Breast epithelium (tissue), 4 donors: ENCODE measurements around the gene DCTN5. TPM values are rescaled to one million over a fixed set of nuclear protein-coding genes. Genes with fewer than 3 reads are reported as not detected.

Experiments used
- DNase-seq, 2 donors: peaks; one replicate each; pipeline ENCODE4 v3.0.0-alpha.2; 2019; ENCODE audit warnings: low spot score in 2 of 2
- H3K27ac ChIP-seq, 2 donors: fragments of 200-600 bp; sonication (generic) in 1 of 2; one replicate each; pipeline ENCODE4 v1.5.1; 2016 to 2019; ENCODE audit warnings: mild to moderate bottlenecking in 1 of 2
- H3K27me3 ChIP-seq, 2 donors: fragments of 200-600 bp; sonication (generic) in 1 of 2; one replicate each; pipeline versions ENCODE4 v1.5.1 to v1.6.0; 2017 to 2019; ENCODE audit warnings: control low read depth in 1 of 2, mild to moderate bottlenecking in 1 of 2
- H3K36me3 ChIP-seq: fragments of 200-600 bp; one replicate; pipeline ENCODE4 v1.5.1; 2019
- H3K4me1 ChIP-seq, 2 donors: fragments of 200-600 bp; sonication (generic); one replicate each; pipeline ENCODE4 v1.5.1; 2016 to 2019; ENCODE audit warnings: control low read depth in 1 of 2
- H3K4me3 ChIP-seq, 3 donors: fragments of 200-600 bp; sonication (generic); 1 replicate in 2 of 3; 2 replicates in 1 of 3; pipeline ENCODE4 v1.5.1; 2016 to 2019; ENCODE audit warnings: mild to moderate bottlenecking in 3 of 3, moderate library complexity in 2 of 3
- H3K9me3 ChIP-seq, 2 donors: fragments of 200-600 bp; sonication (generic) in 1 of 2; one replicate each; pipeline ENCODE4 v1.5.1; 2016 to 2019; ENCODE audit warnings: control low read depth in 1 of 2
- POLR2A ChIP-seq: fragments of 450-650 bp; IDR thresholded peaks from one replicate; pipeline ENCODE4 v1.6.1; 2016; ENCODE audit warnings: antibody characterized with exemption, mild to moderate bottlenecking, moderate library complexity
- POLR2AphosphoS5 ChIP-seq, 3 donors: sonication (generic); formaldehyde crosslinking; IDR thresholded peaks; one replicate each; pipeline ENCODE4 v1.6.1; 2017; ENCODE audit warnings: antibody characterized with exemption in 3 of 3
- intact Hi-C: fragments of 100-400 bp; cut with DNase I; formaldehyde crosslinking; loops from one replicate; pipeline ENCODE4 v1.15.1; 2023; ENCODE audit warnings: low total_unique reads
- total RNA-seq, 3 donors: library from RNA; depleted of rRNA; stranded (reverse); fragments of >200 nt; gene quantifications; one replicate each; pipeline ENCODE4 v1.1.0, GENCODE V29; 2016
- TF ChIP-seq, protein P1 (sequence below), 3 donors: fragments of 450-650 bp; IDR thresholded peaks; one replicate each; pipeline ENCODE4 v1.5.1; 2016 to 2017; ENCODE audit warnings: antibody characterized with exemption in 3 of 3, mild to moderate bottlenecking in 3 of 3, moderate library complexity in 3 of 3

The DCTN5 gene
- total RNA-seq, 3 donors from 2014 or later = 29.5 to 41.8 (median 41.3) TPM

DNA sequence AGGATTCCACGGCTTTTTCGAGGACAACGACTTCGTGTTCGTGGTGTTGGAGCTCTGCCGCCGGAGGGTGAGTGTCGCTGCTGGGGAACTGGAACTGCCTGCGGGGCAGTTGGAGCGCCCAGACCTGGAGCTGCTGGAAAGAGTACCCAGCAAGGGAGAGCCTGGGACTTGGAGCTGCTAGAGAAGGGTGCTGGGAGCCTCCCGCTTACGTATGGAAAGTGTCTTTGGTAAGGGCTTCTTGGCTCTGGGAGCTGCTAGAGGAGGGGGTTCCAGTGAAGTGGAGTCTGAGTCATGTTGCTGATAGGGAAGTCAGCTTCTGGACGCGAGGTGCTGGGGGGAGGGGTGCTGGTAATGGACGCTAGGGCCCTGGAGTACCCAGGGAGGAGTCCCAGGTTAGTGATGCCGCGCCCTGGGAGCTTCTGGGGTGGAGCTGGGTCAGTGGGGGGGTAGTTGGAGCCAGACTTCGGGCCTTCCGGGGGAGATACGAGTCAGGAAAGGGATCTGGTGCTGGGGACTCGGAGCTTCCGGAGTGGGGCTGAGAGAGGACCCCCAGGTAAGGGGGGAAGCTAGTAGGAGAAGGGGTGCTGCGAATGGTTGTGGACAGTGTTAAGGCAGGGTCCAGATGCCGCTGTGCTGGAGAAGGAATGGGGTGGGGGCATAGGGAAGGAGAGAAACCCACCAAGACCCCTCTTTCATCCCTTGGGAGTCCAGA is 38.2 kb downstream of the DCTN5 start:
- no peak for DNase-seq
- Histone ChIP-seq H3K9me3 (no peaks in the 10 kb centered on the region), H3K27ac (no peak overlapping the region), H3K27me3 (no peaks in the 10 kb centered on the region), H3K4me1 (no peaks in the 10 kb centered on the region), H3K4me3 (peak overlapping the region; percentile 47 to 71 (median 62)), H3K36me3 (no peaks in the 10 kb centered on the region)
- intact Hi-C loops = no loop called here
- TF ChIP-seq, protein P1, sequence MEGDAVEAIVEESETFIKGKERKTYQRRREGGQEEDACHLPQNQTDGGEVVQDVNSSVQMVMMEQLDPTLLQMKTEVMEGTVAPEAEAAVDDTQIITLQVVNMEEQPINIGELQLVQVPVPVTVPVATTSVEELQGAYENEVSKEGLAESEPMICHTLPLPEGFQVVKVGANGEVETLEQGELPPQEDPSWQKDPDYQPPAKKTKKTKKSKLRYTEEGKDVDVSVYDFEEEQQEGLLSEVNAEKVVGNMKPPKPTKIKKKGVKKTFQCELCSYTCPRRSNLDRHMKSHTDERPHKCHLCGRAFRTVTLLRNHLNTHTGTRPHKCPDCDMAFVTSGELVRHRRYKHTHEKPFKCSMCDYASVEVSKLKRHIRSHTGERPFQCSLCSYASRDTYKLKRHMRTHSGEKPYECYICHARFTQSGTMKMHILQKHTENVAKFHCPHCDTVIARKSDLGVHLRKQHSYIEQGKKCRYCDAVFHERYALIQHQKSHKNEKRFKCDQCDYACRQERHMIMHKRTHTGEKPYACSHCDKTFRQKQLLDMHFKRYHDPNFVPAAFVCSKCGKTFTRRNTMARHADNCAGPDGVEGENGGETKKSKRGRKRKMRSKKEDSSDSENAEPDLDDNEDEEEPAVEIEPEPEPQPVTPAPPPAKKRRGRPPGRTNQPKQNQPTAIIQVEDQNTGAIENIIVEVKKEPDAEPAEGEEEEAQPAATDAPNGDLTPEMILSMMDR (IDR thresholded peaks at IDR 0.05) = no peak
- TF ChIP-seq POLR2A (no peak), POLR2AphosphoS5 (IDR thresholded peaks at IDR 0.05) (no peak)

DNA sequence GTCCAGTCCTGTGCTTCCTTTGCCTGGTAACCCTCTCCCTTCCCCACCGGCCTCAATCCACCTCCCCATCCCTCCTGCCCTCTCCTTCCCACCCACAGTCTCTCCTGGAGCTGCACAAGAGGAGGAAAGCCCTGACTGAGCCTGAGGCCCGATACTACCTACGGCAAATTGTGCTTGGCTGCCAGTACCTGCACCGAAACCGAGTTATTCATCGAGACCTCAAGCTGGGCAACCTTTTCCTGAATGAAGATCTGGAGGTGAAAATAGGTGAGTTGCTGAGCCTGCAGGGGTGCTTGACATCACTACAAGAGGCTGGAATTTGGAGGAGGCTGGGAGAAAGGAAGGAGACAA is 38.7 kb downstream of the DCTN5 start:
- TF ChIP-seq, protein P1 (IDR thresholded peaks at IDR 0.05) = no peak
- no peak for TF ChIP-seq POLR2AphosphoS5 (IDR thresholded peaks at IDR 0.05)
- TF ChIP-seq POLR2A = no peak
- no peaks in the 10 kb centered on the region for H3K27me3 ChIP-seq
- no peaks in the 10 kb centered on the region for H3K36me3 ChIP-seq
- intact Hi-C loops = loop anchor here (5.0 kb wide), 1 partner anchor 1452 kb away; no protein-coding TSS in a partner anchor
- H3K27ac ChIP-seq = no peak overlapping the region
- no peak overlapping the region for H3K4me3 ChIP-seq
- no peaks in the 10 kb centered on the region for H3K9me3 ChIP-seq
- no peaks in the 10 kb centered on the region for H3K4me1 ChIP-seq
- DNase-seq = no peak

DNA sequence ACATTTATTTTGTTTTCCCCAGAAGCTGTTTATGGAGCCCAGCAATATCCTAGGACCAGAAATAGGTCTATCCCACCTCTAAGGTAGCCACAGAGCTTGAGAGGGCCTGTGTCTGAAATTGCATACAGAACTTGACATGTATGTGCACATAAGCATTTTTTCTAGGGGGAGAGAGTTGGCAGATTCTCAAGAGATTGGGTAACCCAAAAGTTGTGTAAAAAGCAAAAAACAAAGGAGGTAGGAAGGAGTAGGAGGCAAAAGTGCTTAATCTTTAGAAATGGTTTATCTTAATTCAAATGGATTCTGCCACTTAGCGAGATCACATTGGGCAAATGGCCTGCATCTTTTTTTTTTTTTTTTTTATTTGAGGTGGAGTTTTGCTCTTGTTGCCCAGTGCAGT is 40.9 kb downstream of the DCTN5 start:
- no peak for DNase-seq
- Histone ChIP-seq H3K4me1 (no peaks in the 10 kb centered on the region), H3K4me3 (no peak overlapping the region), H3K27me3 (no peaks in the 10 kb centered on the region), H3K36me3 (no peaks in the 10 kb centered on the region), H3K27ac (no peak overlapping the region), H3K9me3 (no peaks in the 10 kb centered on the region)
- TF ChIP-seq POLR2A = no peak
- TF ChIP-seq, protein P1 (IDR thresholded peaks at IDR 0.05) = no peak
- no peak for TF ChIP-seq POLR2AphosphoS5 (IDR thresholded peaks at IDR 0.05)
- intact Hi-C loops = loop anchor here (5.0 kb wide), 1 partner anchor 1450 kb away; no protein-coding TSS in a partner anchor

DNA sequence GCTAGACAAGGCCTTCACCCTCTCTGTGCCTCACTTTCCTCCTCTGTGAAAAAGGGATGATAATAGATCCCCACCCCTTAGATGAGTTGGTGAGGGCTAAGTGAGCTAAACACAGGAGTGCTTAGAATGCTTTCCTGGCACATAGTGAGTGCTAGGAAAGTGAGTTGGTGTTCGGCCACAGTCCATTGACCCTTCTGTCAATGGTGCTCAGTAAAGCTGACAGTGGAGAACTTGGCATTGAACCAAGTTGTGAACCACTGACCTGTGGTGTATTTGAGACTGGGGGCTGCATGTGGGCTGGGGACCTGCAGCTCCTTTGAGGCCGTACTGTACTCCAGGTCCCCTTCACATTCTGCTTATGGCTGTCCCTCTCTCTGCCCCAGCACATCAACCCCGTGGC is 42.2 kb downstream of the DCTN5 start:
- no peak for DNase-seq
- Histone ChIP-seq H3K4me3 (no peak overlapping the region), H3K27ac (no peak overlapping the region), H3K36me3 (no peaks in the 10 kb centered on the region), H3K4me1 (no peaks in the 10 kb centered on the region), H3K9me3 (no peaks in the 10 kb centered on the region), H3K27me3 (no peaks in the 10 kb centered on the region)
- intact Hi-C loops = loop anchor here (5.0 kb wide), 1 partner anchor 1449 kb away; no protein-coding TSS in a partner anchor
- no peak for TF ChIP-seq POLR2AphosphoS5 (IDR thresholded peaks at IDR 0.05)
- no peak for TF ChIP-seq POLR2A
- TF ChIP-seq, protein P1 (IDR thresholded peaks at IDR 0.05) = no peak

DNA sequence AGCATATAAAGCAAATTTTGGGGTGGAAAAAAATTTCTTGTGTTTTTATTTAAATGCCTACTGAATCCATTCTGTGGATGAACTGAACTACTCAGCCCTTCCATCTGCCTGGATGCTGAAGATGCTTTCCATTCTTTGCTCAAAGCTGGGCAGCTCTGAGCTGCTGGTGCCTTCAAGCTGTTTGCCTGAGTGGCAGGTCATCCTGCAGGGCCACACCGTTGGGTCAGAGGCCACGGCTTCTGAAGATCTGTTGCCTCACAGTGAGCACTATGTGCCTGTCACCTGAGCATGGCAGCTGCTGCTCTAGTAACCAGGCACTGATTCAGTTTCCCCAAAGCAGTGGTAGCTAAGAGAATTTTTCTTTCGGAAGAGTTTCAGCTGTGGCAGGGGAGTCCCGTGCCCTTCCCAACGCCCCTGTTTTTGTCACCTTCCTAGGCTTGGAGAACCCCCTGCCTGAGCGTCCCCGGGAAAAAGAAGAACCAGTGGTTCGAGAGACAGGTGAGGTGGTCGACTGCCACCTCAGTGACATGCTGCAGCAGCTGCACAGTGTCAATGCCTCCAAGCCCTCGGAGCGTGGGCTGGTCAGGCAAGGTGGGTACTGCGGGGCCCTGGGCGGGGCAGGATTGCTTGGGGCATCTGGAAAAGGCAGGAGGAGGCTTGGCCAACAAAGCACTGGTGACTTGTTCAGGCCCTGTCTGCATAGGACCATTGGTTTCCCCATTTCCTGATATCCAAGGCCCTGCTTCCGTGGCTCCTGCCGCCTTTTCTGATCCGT is 46.0 kb downstream of the DCTN5 start:
- no peak for DNase-seq
- Histone ChIP-seq H3K4me3 (no peak overlapping the region), H3K9me3 (no peaks in the 10 kb centered on the region), H3K4me1 (no peaks in the 10 kb centered on the region), H3K27ac (no peak overlapping the region), H3K27me3 (no peaks in the 10 kb centered on the region), H3K36me3 (peaks cover 10% of the 10 kb centered on the region)
- intact Hi-C loops = no loop called here
- TF ChIP-seq POLR2AphosphoS5 (IDR thresholded peaks at IDR 0.05) = no peak
- TF ChIP-seq, protein P1 (IDR thresholded peaks at IDR 0.05) = no peak
- TF ChIP-seq POLR2A = no peak
